Measurements from ENCODE around the gene ZNF354C. TPM values are rescaled to one million over a fixed set of nuclear protein-coding genes. Genes with fewer than 3 reads are reported as not detected.

Gene ZNF354C
- total and polyA plus RNA-seq, 10 of the 15 experiments (the other 5 are each of a cell fraction or from before 2014, with no cell fraction given), result 0.01 to 0.03 (median 0.02) TPM; not detected in 7

DNA sequence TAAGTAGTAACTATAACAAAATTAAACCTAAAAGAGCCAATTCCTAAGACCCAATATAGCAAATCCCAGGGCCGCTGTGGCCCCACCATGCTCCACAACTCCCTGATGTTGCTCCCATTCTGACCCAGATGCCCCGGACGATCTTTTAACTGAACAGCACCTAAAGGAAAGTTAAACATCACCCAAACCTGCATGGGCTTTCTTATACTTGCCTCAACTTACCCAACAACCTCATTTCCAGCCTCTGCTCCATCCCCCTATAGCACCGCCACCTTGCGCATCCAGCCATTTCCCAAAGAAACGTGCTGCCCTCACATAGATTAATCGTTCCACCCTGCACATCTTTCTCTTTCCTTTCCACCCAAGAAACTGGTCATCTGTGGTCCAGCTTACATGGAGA lies 54.6 kb downstream of the ZNF354C start (continued):
- no peak for TF ChIP-seq SREBF2 (IDR thresholded peaks at IDR 0.05; ENCODE audit: low read length)
- no peak for TF ChIP-seq CBFB (IDR thresholded peaks at IDR 0.05; ENCODE audit: low read depth)
- TF ChIP-seq MAX (IDR thresholded peaks at IDR 0.05; ENCODE audit: low read depth, low read length), result no peak
- TF ChIP-seq FOXK2 (IDR thresholded peaks at IDR 0.05), result no peak

DNA sequence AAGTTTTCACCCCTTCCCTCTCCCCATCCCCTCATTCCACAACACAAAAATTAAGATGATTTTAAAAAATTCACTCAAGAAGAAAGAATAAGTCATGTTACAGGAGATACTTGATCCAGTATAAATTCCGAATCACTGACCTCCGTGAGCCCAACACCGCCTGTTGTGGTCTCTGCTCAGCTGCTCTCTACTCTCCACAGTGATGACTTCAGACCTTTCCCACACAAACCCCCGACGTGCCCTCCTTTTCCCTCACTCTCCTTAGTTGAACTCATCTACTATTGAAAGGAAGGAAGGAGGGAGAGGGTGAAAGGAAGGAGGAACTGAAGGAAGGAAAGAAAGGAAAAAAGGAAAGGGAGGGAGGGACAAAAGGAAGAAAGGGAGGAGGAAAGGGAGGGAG lies 55.1 kb downstream of the ZNF354C start:
- POLR2A ChIA-PET, result no interaction called here
- no peak overlapping the region for H3K27ac ChIP-seq (ENCODE audit: control insufficient read depth, insufficient read depth)
- no peaks in the 10 kb centered on the region; the same call in 2 of the 3 replicates for H3K9me3 ChIP-seq (replicated peaks; ENCODE audit: control insufficient read depth, insufficient read depth, low read length)
- no peaks in the 10 kb centered on the region for H3K36me3 ChIP-seq (ENCODE audit: control insufficient read depth in 2 of 2, insufficient read depth in 2 of 2, low read length in 1 of 2)
- BruUV-seq (replicated peaks), result no TSS peak
- in situ Hi-C loops (cut with MboI), result no loop called here
- DNase-seq (ENCODE audit: low read depth, low spot score), result no peak
- H3K27me3 ChIP-seq (replicated peaks in 1 of 2; ENCODE audit: control insufficient read depth in 2 of 2, insufficient read depth in 2 of 2, low read length in 1 of 2), result no peaks in the 10 kb centered on the region
- H4K20me1 ChIP-seq (ENCODE audit: control insufficient read depth, insufficient read depth), result no peaks in the 10 kb centered on the region
- FAIRE-seq, result no peak
- no peak overlapping the region for H2AFZ ChIP-seq (ENCODE audit: control insufficient read depth, low read depth, low read length)
- H3K4me2 ChIP-seq (ENCODE audit: control insufficient read depth, insufficient read depth), result no peak overlapping the region
- intact Hi-C loops (cut with micrococcal nuclease; ENCODE audit: unreplicated experiment), result no loop called here
- no peak overlapping the region for H3K4me3 ChIP-seq
- RAD21 ChIA-PET (ENCODE audit: unreplicated experiment), result no interaction called here
- no peak overlapping the region for H3K9ac ChIP-seq (ENCODE audit: control insufficient read depth, insufficient read depth, low read length)
- SMC1A ChIA-PET (ENCODE audit: uncharacterized antibody, unreplicated experiment), result no interaction called here
- CTCF ChIA-PET, result no interaction called here
- H3K79me2 ChIP-seq (ENCODE audit: control insufficient read depth, insufficient read depth, low read length), result no peaks in the 10 kb centered on the region
- H3K4me1 ChIP-seq (ENCODE audit: control insufficient read depth, insufficient read depth, low read length), result no peaks in the 10 kb centered on the region
- no peak for ATAC-seq
- WGBS (ENCODE audit: insufficient coverage, insufficient replicate concordance, low lambda C conversion rate, missing lambda C conversion rate), result 51% methylated on average over 5 of the region's 5 CpGs
- TF ChIP-seq RUNX3 (IDR thresholded peaks at IDR 0.05; ENCODE audit: low read length) (no peak), ATF7 (IDR thresholded peaks at IDR 0.05; ENCODE audit: low read depth) (no peak), KAT2A (conservative IDR thresholded peaks at IDR 0.05; ENCODE audit: control insufficient read depth, low read depth, low read length) (no peak), IKZF1 (conservative IDR thresholded peaks at IDR 0.05) (no peak), EZH2 (IDR thresholded peaks at IDR 0.05; ENCODE audit: borderline replicate concordance, control insufficient read depth, low read depth, low read length) (no peak), IKZF2 (IDR thresholded peaks at IDR 0.05) (no peak), NR2C1 (IDR thresholded peaks at IDR 0.05) (no peak), CHD4 (IDR thresholded peaks at IDR 0.05) (no peak), EGR1 (IDR thresholded peaks at IDR 0.05; ENCODE audit: borderline replicate concordance in 1 of 2, low read depth in 2 of 2, low read length in 2 of 2) (no peak), ZNF687 (IDR thresholded peaks at IDR 0.05) (no peak), HDAC6 (IDR thresholded peaks at IDR 0.05; ENCODE audit: unreplicated experiment) (no peak), POLR2AphosphoS5 (IDR thresholded peaks at IDR 0.05; ENCODE audit: low read length) (no peak), SRF (IDR thresholded peaks at IDR 0.05; ENCODE audit: low read depth in 2 of 2, low read length in 2 of 2) (no peak), SMC3 (IDR thresholded peaks at IDR 0.05; ENCODE audit: borderline replicate concordance, low read length) (no peak)
- TF ChIP-seq, protein P1, sequence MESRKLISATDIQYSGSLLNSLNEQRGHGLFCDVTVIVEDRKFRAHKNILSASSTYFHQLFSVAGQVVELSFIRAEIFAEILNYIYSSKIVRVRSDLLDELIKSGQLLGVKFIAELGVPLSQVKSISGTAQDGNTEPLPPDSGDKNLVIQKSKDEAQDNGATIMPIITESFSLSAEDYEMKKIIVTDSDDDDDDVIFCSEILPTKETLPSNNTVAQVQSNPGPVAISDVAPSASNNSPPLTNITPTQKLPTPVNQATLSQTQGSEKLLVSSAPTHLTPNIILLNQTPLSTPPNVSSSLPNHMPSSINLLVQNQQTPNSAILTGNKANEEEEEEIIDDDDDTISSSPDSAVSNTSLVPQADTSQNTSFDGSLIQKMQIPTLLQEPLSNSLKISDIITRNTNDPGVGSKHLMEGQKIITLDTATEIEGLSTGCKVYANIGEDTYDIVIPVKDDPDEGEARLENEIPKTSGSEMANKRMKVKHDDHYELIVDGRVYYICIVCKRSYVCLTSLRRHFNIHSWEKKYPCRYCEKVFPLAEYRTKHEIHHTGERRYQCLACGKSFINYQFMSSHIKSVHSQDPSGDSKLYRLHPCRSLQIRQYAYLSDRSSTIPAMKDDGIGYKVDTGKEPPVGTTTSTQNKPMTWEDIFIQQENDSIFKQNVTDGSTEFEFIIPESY (IDR thresholded peaks at IDR 0.05), result no peak
